22Rv1 (cell line): ENCODE data around the gene FTMT.

Source experiments
- CTCF ChIP-seq: fragments of 450-650 bp; IDR thresholded peaks from 2 replicates; pipeline ENCODE4 v1.5.1; 2017; ENCODE audit warnings: mild to moderate bottlenecking
- ZFX ChIP-seq: fragments of 450-650 bp; IDR thresholded peaks from 2 replicates; pipeline ENCODE4 v1.6.1; 2017; ENCODE audit warnings: antibody characterized with exemption, borderline replicate concordance

- TF ChIP-seq CTCF = no peak
- TF ChIP-seq ZFX = no peak
Observed at GRCh38 chr5:121851643-121852574, at the start of gene FTMT.
